CD4-positive, alpha-beta memory T cell (primary cell): ENCODE measurements around the gene KANSL1. TPM values are rescaled to one million over a fixed set of nuclear protein-coding genes. Genes with fewer than 3 reads are reported as not detected.
"Not testable (repeated sequence)": the region's sequence is repeated elsewhere in the genome, so short reads cannot be mapped to it uniquely, and the experiment has no call there.

ENCODE experiments used
- CTCF ChIA-PET: fragments of 350-600 bp; sonication (Branson Sonifier 250); formaldehyde crosslinking; loops from one replicate; lab custom pipeline; 2021; ENCODE audit warnings: inconsistent platforms; ENCODE audit not compliant: partially characterized antibody; lab: Charles Lee
- POLR2A ChIA-PET: fragments of 350-600 bp; sonication (Branson Sonifier 250); formaldehyde crosslinking; loops from one replicate; lab custom pipeline; 2021; ENCODE audit not compliant: partially characterized antibody; lab: Charles Lee
- DNase-seq, 5 donors: peaks; one replicate each; pipeline versions ENCODE4 v3.0.0 to v3.0.0-alpha.2; 2020 to 2022; ENCODE audit warnings: mixed read lengths in 1 of 5
- H3K27ac ChIP-seq: one replicate; pipeline ENCODE4 v1.7.0; 2013; ENCODE audit warnings: low read depth, low read length
- H3K27me3 ChIP-seq: 2 replicates; pipeline ENCODE4 v1.7.0; 2013; ENCODE audit warnings: mild to moderate bottlenecking, low read length, moderate library complexity; ENCODE audit not compliant: insufficient read depth
- H3K36me3 ChIP-seq: 2 replicates; pipeline ENCODE4 v1.7.0; 2013; ENCODE audit warnings: mild to moderate bottlenecking, low read length, moderate library complexity; ENCODE audit not compliant: insufficient read depth
- H3K4me1 ChIP-seq: 2 replicates; pipeline ENCODE4 v1.7.0; 2013; ENCODE audit warnings: mild to moderate bottlenecking, low read length, moderate library complexity; ENCODE audit not compliant: insufficient read depth
- H3K4me3 ChIP-seq, 2 donors: one replicate each; pipeline ENCODE4 v1.7.0; 2013; ENCODE audit warnings: low read length in 2 of 2, mild to moderate bottlenecking in 1 of 2
- H3K9me3 ChIP-seq, 2 donors: one replicate each; pipeline ENCODE4 v1.7.0; 2013; ENCODE audit warnings: low read length in 2 of 2, control low read depth in 1 of 2; ENCODE audit not compliant: control insufficient read depth in 1 of 2
- H3K27ac Mint-ChIP-seq, 7 donors: one replicate each; pipeline ENCODE4 v1.8.0; 2020 to 2021; ENCODE audit warnings: mixed read lengths in 7 of 7, mild to moderate bottlenecking in 6 of 7, inconsistent platforms in 3 of 7, moderate library complexity in 3 of 7
- H3K27me3 Mint-ChIP-seq, 2 donors: one replicate each; pipeline ENCODE4 v1.8.0; 2020 to 2021; ENCODE audit warnings: mixed read lengths in 2 of 2
- H3K36me3 Mint-ChIP-seq, 2 donors: one replicate each; pipeline ENCODE4 v1.8.0; 2020 to 2021; ENCODE audit warnings: mixed read lengths in 2 of 2, inconsistent platforms in 1 of 2, mild to moderate bottlenecking in 1 of 2
- H3K4me1 Mint-ChIP-seq, 4 donors: one replicate each; pipeline ENCODE4 v1.8.0; 2020 to 2021; ENCODE audit warnings: mixed read lengths in 4 of 4, mild to moderate bottlenecking in 1 of 4
- H3K4me3 Mint-ChIP-seq, 8 donors: one replicate each; pipeline ENCODE4 v1.8.0; 2020 to 2021; ENCODE audit warnings: mixed read lengths in 8 of 8, mild to moderate bottlenecking in 7 of 8, moderate library complexity in 6 of 8, inconsistent platforms in 3 of 8
- H3K9me3 Mint-ChIP-seq, 8 donors: one replicate each; pipeline ENCODE4 v1.8.0; 2020 to 2021; ENCODE audit warnings: mixed read lengths in 8 of 8, mild to moderate bottlenecking in 5 of 8, inconsistent platforms in 3 of 8, moderate library complexity in 1 of 8
- intact Hi-C: fragments of 100-400 bp; cut with micrococcal nuclease; formaldehyde crosslinking; loops from one replicate; pipeline ENCODE4 v1.15.1; 2023
- polyA plus RNA-seq, 2 donors: library from polyadenylated mRNA; unstranded; fragments of 300-500 nt; fragmentation: Illumina TruSeq; gene quantifications; one replicate each; pipeline ENCODE4 v1.2.3, GENCODE V29; 2021
- total RNA-seq, 2 experiments: library from RNA; stranded (reverse); gene quantifications; one replicate each; pipeline ENCODE4 v1.2.3, GENCODE V29; 2021

KANSL1 gene
- total RNA-seq (100 to 1,000 TPM; 190 to 206 TPM), polyA plus RNA-seq (10 to 100 TPM in 1 of 2 donors, 1 to 10 TPM in 1; 6.7 to 24.3 TPM)

- peak within 1 kb of the TSS; percentile 94 to 95 for H3K4me3 ChIP-seq
- peak within 1 kb of the TSS; percentile 94 for H3K27ac ChIP-seq
- intact Hi-C loops = loop anchor here (2.0 to 5.0 kb wide), 3 partner anchors 38 to 966 kb away; no protein-coding TSS in a partner anchor
- no peaks in the 10 kb centered on the region for H3K36me3 ChIP-seq
- H3K9me3 ChIP-seq = no peaks in the 10 kb centered on the region
- peaks cover 72% of the 10 kb centered on the region for H3K4me1 ChIP-seq
- H3K4me3 Mint-ChIP-seq = peak within 1 kb of the TSS; percentile 93 to 100 (median 97)
- H3K9me3 Mint-ChIP-seq = no peaks in the 10 kb centered on the region
- no peaks in the 10 kb centered on the region for H3K27me3 Mint-ChIP-seq
- ChIA-PET CTCF (interaction anchor here (0.6 to 2.7 kb wide), 28 partner anchors 9 to 191 kb away, joined by 3 to 70 read pairs (median 5); no protein-coding TSS in a partner anchor), POLR2A (interaction anchor here (0.6 to 3.6 kb wide), 45 partner anchors 8 to 1457 kb away, joined by 3 to 76 read pairs (median 5); partner anchors contain the start of gene NMT1)
- H3K27me3 ChIP-seq = no peaks in the 10 kb centered on the region
- peak within 1 kb of the TSS; percentile 88 to 99 (median 98) for H3K27ac Mint-ChIP-seq
- peaks cover 7 to 39% of the 10 kb centered on the region in 2 donors for H3K36me3 Mint-ChIP-seq
- H3K4me1 Mint-ChIP-seq = peaks cover 39 to 83% (median 60%) of the 10 kb centered on the region in 4 donors
- peak; percentile 89 to 92 (median 90) for DNase-seq
Measured at GRCh38 chr17:46193151-46193625, at the start of gene KANSL1. KANSL1 (minus strand) TSS chr17:46193429; CDS start chr17:46172143, 21,286 bp downstream.

GRCh38 chr17:46231359-46231758, 38.1 kb upstream of the KANSL1 start:
- H3K4me3 Mint-ChIP-seq, H3K27ac Mint-ChIP-seq, H3K4me1 ChIP-seq, H3K36me3 ChIP-seq, H3K36me3 Mint-ChIP-seq, POLR2A ChIA-PET, H3K9me3 Mint-ChIP-seq, CTCF ChIA-PET, DNase-seq, H3K9me3 ChIP-seq, H3K27me3 ChIP-seq, H3K4me3 ChIP-seq, intact Hi-C loops, H3K27ac ChIP-seq, H3K4me1 Mint-ChIP-seq, H3K27me3 Mint-ChIP-seq: not testable (repeated sequence)

GRCh38 chr17:46225274-46225794, 32.1 kb upstream of the KANSL1 start:
- Mint-ChIP-seq H3K4me3 (peak overlapping the region; percentile 91 to 97 (median 94)), H3K27ac (peak overlapping the region; percentile 42 to 97 (median 88))
- H3K4me1 ChIP-seq, H3K27me3 ChIP-seq, POLR2A ChIA-PET, H3K36me3 ChIP-seq, intact Hi-C loops, H3K4me1 Mint-ChIP-seq, H3K9me3 ChIP-seq, CTCF ChIA-PET, H3K36me3 Mint-ChIP-seq, H3K27me3 Mint-ChIP-seq, H3K9me3 Mint-ChIP-seq: not testable (repeated sequence)
- Histone ChIP-seq H3K27ac (peak overlapping the region; percentile 43), H3K4me3 (peak overlapping the region in 1 of 2 donors; percentile 55)
- DNase-seq = peak; percentile 87 to 99 (median 91)

GRCh38 chr17:46224864-46225263, 31.6 kb upstream of the KANSL1 start:
- H3K27me3 ChIP-seq, POLR2A ChIA-PET, intact Hi-C loops, H3K4me1 ChIP-seq, H3K9me3 Mint-ChIP-seq, H3K27me3 Mint-ChIP-seq, H3K36me3 Mint-ChIP-seq, H3K4me1 Mint-ChIP-seq, H3K36me3 ChIP-seq, DNase-seq, CTCF ChIA-PET, H3K9me3 ChIP-seq: not testable (repeated sequence)
- H3K27ac ChIP-seq = peak overlapping the region; percentile 43
- Mint-ChIP-seq H3K4me3 (peak overlapping the region; percentile 91 to 97 (median 94)), H3K27ac (peak overlapping the region in 1 of 7 donors; percentile 82)
- peak overlapping the region in 1 of 2 donors; percentile 55 for H3K4me3 ChIP-seq

- H3K36me3 ChIP-seq, H3K27ac Mint-ChIP-seq, DNase-seq, H3K27me3 ChIP-seq, H3K4me3 ChIP-seq, H3K27ac ChIP-seq, H3K4me1 Mint-ChIP-seq, intact Hi-C loops, POLR2A ChIA-PET, H3K9me3 ChIP-seq, CTCF ChIA-PET, H3K4me3 Mint-ChIP-seq, H3K27me3 Mint-ChIP-seq, H3K9me3 Mint-ChIP-seq, H3K4me1 ChIP-seq: not testable (repeated sequence)
- H3K36me3 Mint-ChIP-seq = peaks cover 0 to 16% of the 10 kb centered on the region in 2 donors
Measured at GRCh38 chr17:46223041-46223440, 29.8 kb upstream of the KANSL1 start.

- H3K36me3 Mint-ChIP-seq = peaks cover 9 to 30% of the 10 kb centered on the region in 2 donors
- peaks cover 17 to 35% (median 20%) of the 10 kb centered on the region in 4 donors for H3K4me1 Mint-ChIP-seq
- H3K4me3 ChIP-seq = no peak overlapping the region
- H3K27ac Mint-ChIP-seq = peak overlapping the region in 1 of 7 donors; percentile 29
- POLR2A ChIA-PET = interaction anchor here (0.7 kb wide), 1 partner anchor 24 kb away, joined by 3 read pairs; the partner anchor contains the start of gene KANSL1
- DNase-seq = no peak
- H3K9me3 ChIP-seq = no peaks in the 10 kb centered on the region
- peaks cover 0 to 2% (median 0%) of the 10 kb centered on the region in 8 donors for H3K9me3 Mint-ChIP-seq
- H3K4me1 ChIP-seq = peaks cover 5% of the 10 kb centered on the region
- no peaks in the 10 kb centered on the region for H3K27me3 ChIP-seq
- H3K27ac ChIP-seq = no peak overlapping the region
- H3K36me3 ChIP-seq = peaks cover 8% of the 10 kb centered on the region
- intact Hi-C loops = no loop called here
- no peaks in the 10 kb centered on the region for H3K27me3 Mint-ChIP-seq
- no peak overlapping the region for H3K4me3 Mint-ChIP-seq
- CTCF ChIA-PET = interaction anchor here (0.6 to 7.5 kb wide), 3 partner anchors 172 to 624 kb away, joined by 3 to 119 read pairs (median 3); no protein-coding TSS in a partner anchor
Measured at GRCh38 chr17:46216682-46217081, 23.5 kb upstream of the KANSL1 start.
